IPS-NIHi7 (cell line): ENCODE measurements around the gene BRD7.

Source experiments
- DNase-seq: peaks from one replicate; pipeline ENCODE4 v3.0.0; 2012; ENCODE audit warnings: mixed read lengths; ENCODE audit errors: extremely low spot score

Gene BRD7

DNA sequence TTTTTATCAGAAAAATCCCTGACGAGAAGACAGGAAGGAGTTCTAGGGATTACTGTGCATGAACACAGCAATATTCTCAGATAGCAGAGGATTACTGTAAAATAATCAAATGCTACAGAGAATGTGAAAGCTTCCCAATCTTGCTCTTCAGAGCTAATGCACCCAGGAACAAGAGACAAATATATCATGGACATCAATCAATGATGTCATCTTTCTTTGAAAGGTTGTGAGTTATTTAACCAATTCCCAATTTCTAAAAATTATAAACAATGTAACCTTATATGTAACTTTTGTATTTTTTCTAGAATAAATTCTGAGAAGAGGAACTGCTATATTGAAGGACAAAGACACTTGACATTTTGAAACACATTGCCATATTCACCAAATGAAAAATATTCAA, 46.5 kb downstream of the BRD7 start:
- no peak for DNase-seq

GRCh38 chr16:50320310-50320709, 48.5 kb downstream of the BRD7 start:
- no peak for DNase-seq

GRCh38 chr16:50318796-50319578, 49.8 kb downstream of the BRD7 start:
- no peak for DNase-seq

DNA sequence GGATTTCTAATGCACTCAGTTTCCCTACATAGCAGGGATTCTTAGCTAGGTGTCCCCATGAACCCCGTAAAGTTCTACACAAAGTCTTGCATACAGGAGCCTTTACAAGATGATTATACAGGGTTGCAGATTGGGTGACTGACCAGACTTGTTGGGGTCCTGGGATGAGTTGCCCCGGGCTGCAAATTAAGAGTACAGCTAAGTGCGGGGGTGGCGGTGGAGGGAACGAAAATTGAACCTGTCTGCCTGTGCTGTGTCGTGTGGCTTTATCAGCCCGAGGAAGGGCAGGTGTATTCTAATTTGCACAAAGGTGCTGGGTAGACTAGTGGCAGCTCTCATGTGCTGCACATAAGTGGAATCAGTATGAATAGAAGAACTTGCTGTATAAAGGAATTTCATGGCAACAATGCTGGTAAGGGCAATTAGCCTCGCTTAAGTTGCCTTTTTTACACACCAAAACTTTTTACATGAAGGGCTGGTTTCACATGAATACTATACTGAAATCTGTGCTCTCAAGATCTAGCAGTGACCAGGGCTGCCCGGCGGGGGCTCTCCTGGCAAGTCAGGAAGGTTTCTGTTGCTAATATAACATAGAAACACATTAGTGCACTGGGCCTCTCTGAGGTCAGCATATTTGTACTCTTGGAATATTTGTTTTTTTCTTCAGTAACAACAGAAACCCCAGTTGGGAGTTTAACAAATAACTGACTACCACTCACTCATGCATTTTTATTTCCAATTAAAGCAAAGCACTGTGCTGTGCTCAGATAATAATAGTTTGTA, 51.7 kb downstream of the BRD7 start:
- DNase-seq = no peak

DNA sequence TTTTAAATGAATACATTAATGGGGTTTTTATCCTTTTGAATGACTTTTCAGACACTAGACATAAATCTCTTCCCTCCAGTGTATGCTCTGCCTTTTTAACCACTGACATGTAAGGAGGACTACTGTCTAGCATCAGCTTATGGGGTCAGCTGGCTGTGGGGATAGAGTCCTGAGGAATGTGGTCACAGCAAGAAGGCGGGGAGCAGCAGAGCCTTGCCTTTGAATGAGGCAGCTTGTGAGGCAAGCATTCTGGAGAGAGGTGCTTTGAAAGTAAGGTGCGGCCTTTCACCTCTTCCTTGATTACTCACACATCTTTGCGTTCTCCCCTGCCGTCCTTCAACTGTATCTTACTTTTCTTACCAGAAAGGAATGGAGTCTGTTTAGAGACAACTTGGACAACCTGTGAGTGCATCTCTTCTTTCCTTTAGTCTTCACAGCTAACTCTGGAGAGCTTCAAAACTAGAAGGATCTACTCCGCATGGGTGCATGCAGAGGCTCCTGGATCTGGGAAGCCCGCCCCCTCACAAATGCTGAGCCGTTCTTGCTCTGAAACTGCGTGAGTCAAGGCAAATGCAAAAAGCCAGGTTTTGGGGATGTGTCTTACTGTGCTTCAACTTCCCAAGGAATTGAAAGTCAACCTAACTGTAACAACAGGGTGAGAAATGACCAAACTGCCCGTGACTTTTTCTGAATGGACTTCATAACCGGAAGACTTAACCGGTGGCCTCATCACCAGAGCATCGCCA, 52.5 kb downstream of the BRD7 start:
- DNase-seq = no peak

DNA sequence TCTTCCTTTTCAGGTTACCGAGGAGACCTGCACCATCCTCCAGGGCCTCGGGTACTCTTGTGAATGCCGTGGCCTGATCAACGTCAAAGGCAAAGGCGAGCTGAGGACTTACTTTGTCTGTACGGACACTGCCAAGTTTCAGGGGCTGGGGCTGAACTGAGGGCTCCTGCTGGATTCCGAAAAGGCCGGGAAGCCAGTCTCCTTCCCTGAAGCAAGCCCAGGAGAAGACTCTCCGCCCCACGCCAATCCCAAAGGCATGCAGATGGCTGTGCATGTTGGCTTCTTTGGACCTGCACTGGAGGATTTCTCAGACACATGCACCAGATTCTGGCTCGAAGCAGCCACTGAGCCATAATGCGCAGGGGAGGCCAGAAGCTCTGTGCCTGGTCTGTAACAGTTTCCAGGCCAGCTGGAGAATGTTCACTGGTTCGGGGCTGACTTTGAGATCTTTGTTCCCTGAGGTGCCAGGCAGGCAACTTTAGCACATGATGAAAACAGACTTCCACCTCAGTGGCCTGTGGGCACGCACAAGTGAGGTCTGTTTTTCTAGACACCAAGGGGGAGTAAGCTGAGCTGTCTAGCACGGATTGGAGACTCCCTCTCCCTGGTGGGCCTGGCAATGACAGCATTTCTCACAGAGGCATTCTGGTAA, 53.3 kb downstream of the BRD7 start:
- DNase-seq = no peak

GRCh38 chr16:50314665-50315064, 54.1 kb downstream of the BRD7 start:
- DNase-seq = peak; percentile 10

DNA sequence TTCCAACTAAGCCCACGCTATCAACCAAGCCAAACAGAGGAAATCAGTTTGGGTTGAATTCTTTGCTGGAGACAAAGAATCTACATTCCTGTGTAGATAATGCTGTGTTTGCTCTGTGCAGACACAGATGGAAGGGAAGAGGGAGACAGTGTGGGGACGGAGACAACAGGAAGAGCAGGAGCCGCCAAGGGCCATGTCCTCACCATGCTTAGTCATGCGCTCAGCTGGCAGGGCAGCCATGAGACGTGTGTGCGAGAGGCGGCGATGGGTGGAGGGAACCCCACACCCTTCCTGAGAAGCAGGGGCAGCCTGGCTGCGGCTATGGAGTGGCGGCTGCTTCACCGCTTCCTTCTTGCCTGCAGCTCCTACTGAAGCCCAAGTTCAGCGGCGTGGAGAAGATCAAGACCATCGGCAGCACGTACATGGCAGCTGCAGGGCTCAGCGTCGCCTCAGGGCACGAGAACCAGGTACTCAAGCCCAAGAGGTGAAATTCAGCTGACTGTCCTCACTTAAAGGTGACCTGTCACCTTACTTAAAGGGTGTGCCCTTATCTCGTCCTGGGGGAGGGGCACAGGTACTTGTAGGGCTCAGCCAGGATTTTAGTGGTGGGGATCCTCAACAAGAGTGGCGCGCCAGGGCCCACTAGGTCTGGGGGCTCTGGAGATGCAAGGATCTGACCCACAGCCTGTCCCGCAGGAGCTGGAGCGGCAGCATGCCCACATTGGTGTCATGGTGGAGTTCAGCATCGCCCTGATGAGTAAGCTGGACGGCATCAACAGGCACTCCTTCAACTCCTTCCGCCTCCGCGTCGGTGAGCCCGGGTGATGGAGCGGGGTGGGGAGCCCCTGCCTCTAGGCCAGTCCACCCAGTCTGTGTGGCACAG, 55.0 kb downstream of the BRD7 start:
- peak; percentile 27 for DNase-seq

- peak; percentile 14 for DNase-seq
Observed at GRCh38 chr16:50311891-50312501, 56.8 kb downstream of the BRD7 start.

DNA sequence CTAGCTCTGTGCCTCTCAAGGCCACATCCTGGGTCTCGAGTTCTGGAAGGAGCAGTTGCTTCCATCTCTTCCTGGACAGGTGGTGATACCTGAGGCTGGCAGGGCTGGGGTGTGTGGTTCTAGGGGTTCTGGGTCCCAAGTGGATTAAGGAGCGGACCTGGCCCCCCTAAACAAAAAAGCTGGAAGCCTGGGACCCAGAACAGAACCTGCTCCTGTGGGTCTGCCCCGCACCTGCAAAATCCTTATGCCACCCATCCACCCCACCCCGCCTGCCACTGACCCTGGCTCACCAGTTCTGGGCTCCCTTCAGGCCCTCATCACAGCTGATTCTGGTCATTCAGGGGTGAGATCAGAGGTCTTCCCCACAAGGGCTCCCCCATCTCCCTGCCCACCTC, 57.7 kb downstream of the BRD7 start:
- peak; percentile 8 for DNase-seq

GRCh38 chr16:50310308-50311133, 58.3 kb downstream of the BRD7 start:
- DNase-seq = peak; percentile 24

- DNase-seq = no peak
Observed at GRCh38 chr16:50309527-50310307, 59.1 kb downstream of the BRD7 start.

DNA sequence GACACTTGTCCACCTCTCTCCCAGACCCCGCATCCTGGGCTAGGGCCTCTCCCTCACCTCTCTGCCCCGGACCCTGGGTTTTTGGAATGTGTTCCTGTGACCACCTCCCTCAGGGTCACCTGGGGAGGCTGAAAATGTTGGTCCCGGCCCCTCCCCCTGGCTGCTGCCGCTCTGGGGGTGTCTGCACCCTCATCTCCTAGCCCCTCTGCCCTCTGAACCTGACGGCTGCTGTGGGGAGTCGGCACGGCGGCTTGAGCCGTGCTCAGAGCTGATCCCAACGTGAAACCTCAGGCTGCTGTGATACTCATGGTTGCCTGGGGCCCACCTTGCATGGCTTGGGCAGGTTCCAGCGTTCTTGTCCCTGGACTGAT, 59.6 kb downstream of the BRD7 start:
- no peak for DNase-seq

DNA sequence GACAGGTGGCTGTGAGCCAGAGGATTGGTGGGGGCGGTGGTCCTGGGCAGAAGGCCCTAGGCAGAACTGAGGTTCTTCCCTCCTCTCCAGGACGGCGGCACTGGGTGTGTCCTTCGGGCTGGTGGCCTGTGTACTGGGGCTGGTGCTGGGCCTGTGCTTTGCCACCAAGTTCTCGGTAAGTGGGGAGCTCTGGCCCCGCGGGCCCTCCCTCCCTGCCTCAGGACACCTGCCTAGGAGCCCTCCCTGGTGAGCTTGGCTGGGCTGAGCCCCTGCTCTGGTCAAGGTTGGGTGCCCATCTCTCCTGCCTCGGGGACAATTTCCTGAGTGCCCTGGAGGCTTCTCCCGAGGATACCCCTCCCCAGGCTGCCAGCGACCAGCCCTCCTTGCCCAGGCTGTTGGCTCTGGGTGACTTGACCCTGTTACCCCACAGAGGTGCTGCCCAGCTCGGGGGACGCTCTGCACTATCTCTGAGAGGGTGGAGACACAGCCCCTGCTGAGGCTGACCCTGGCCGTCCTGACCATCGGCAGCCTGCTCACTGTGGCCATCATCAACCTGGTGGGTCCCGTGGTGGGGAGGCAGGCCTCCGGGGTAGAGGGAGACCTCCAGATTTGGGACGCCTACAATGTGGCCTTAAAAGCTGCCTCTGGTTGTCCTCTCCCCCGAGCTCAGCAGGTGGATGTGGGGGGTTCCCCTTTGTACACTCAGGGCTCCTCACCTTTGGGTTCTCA, 60.4 kb downstream of the BRD7 start:
- DNase-seq = no peak

DNA sequence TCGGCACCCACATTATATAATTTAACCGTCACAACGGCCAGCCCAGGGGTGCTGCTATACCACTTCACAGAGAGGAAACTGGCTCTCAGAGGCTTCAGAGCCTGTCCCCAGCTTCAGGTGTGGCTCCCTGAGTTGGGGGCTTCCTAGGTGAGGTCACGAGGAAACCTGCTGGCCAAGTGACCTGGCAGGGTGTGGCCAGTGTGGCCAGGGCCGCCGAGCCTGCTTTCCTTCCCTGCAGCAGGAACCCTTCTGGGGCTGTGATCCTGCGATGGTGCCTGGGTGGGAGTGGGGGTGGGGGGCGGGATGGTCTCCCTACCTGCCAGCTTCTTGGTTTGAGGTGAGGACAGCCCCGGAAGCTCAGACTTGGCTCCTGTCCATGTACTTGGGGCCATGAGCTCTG, 62.5 kb downstream of the BRD7 start:
- DNase-seq = no peak

DNA sequence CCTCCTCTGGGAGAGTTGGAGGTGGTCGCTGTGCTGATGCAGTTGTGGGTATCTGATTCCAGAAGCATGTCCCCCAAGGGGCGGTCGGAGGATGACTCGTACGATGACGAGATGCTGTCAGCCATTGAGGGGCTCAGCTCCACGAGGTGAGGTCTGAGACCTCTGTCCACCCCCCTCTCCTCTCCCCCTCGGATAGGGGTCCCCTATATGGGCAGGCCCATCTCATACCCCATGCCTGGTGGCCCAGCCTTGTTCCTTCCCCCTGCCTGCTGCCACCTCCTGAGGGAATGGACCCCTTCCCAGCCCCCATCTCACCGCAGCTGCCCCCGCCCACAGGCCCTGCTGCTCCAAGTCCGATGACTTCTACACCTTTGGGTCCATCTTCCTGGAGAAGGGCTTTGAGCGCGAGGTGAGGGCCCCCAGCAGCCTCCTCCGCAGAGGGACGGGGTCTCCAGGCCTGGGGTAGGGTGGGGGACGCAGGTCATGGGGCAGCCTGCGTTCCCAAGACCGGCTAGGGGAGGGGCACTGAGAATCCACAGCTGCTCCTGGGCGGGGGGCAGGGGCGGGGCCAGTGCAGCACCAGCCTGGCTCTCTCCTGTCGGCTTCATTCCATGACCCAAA, 63.2 kb downstream of the BRD7 start:
- DNase-seq = no peak
